GM18505 (cell line): Measurements from ENCODE around the gene NAT16.
"Not testable (repeated sequence)": the region's sequence is repeated elsewhere in the genome, so short reads cannot be mapped to it uniquely, and the experiment has no call there.

Experiments used
- ATAC-seq: cut with Tn5 transposase; IDR thresholded peaks from one replicate; pipeline ENCODE4 v1.9.1; 2021; ENCODE audit not compliant: unreplicated experiment
- POLR2A ChIP-seq: IDR thresholded peaks from 4 replicates; pipeline ENCODE4 v1.6.1; 2011; ENCODE audit warnings: borderline replicate concordance; ENCODE audit not compliant: insufficient read depth, insufficient read length; ENCODE audit errors: extremely low read depth

Gene NAT16

GRCh38 chr7:101151908-101152651 lies 28.0 kb downstream of the NAT16 start:
- no peak for TF ChIP-seq POLR2A
- no peak for ATAC-seq

- TF ChIP-seq POLR2A, result no peak
Observed at GRCh38 chr7:101140746-101141382, 39.2 kb downstream of the NAT16 start.

GRCh38 chr7:101140339-101140699 lies 39.8 kb downstream of the NAT16 start:
- no peak for ATAC-seq
- TF ChIP-seq POLR2A, result no peak

More at GRCh38 chr7:101140746-101141382, 39.2 kb downstream of the NAT16 start:
- no peak for ATAC-seq

GRCh38 chr7:101138213-101138870 lies 41.8 kb downstream of the NAT16 start:
- ATAC-seq, result peak; percentile 79
- TF ChIP-seq POLR2A, result no peak

- ATAC-seq, result no peak
- TF ChIP-seq POLR2A, result no peak
Observed at GRCh38 chr7:101137651-101138212, 42.4 kb downstream of the NAT16 start.

- no peak for ATAC-seq
- no peak for TF ChIP-seq POLR2A
Observed at GRCh38 chr7:101134399-101134980, 45.6 kb downstream of the NAT16 start.

GRCh38 chr7:101133621-101134398 lies 46.3 kb downstream of the NAT16 start:
- ATAC-seq, result no peak
- no peak for TF ChIP-seq POLR2A

- ATAC-seq, result not testable (repeated sequence)
Observed at GRCh38 chr7:101132626-101133600, 47.2 kb downstream of the NAT16 start.

DNA sequence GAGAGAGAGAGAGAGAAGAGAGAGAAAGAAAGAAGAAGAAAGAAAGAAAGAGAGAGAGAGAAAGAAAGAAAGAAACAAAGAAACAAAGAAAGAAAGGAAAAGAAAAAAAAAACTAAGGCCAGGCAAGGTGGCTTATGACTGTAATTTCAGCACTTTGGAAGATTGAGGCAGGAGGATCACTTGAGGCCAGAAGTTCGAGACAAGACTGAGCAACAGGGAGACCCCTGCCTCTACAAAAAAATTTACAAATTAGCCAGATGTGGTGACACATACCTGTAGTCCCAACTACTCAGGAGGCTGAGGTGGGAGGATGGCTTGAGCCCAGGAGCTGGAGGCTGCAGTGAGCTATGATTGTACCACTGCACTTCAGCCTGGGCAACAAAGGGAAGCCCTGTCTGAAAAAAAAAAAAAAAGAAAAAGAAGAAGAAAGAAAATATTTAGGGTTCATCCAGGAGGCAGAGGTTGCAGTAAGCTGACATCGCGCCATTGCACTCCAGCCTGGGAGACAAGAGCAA lies 50.4 kb downstream of the NAT16 start:
- ATAC-seq, result no peak
- TF ChIP-seq POLR2A, result no peak

DNA sequence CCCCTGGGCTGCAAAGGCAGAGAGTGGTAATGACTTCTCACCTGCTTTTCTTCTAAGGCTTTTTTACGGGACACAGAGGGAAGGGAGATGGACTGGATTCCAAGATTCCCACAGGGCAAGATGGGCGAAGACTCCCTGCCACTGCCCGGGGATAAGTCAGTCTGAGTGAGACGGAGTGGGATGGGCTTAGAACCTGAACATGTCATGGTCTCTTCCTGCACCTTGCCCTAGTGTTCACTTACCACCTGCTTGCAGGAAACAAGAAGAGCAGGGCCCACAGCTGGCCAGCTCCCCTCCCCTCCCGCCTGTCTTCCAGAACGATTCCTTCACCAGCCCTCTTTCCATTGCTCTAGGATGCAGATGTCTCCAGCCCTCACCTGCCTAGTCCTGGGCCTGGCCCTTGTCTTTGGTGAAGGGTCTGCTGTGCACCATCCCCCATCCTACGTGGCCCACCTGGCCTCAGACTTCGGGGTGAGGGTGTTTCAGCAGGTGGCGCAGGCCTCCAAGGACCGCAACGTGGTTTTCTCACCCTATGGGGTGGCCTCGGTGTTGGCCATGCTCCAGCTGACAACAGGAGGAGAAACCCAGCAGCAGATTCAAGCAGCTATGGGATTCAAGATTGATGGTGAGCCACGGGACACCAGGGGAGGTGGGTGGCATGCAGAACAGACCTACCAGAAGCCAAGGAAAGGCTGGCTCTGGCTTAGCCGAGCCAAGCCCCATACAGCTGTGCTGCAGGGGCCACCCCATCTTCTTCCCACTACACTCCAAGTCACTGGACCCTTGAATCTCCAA lies 51.9 kb downstream of the NAT16 start:
- no peak for TF ChIP-seq POLR2A
- no peak for ATAC-seq

GRCh38 chr7:101127460-101128039 lies 52.5 kb downstream of the NAT16 start:
- no peak for ATAC-seq
- no peak for TF ChIP-seq POLR2A
